Ishikawa (cell line): ENCODE results near the gene TTPAL.

ENCODE experiments used
- CEBPB ChIP-seq: IDR thresholded peaks from 2 replicates; pipeline ENCODE4 v1.6.1; 2012
- CREB1 ChIP-seq: IDR thresholded peaks from 2 replicates; pipeline ENCODE4 v1.6.1; 2012; ENCODE audit warnings: low read depth
- EGR1 ChIP-seq: IDR thresholded peaks from 2 replicates; pipeline ENCODE4 v1.6.1; 2012
- EP300 ChIP-seq: IDR thresholded peaks from 2 replicates; pipeline ENCODE4 v1.6.1; 2012; ENCODE audit warnings: borderline replicate concordance
- FOXM1 ChIP-seq: IDR thresholded peaks from 2 replicates; pipeline ENCODE4 v1.6.1; 2012; ENCODE audit warnings: low read depth, borderline replicate concordance
- MAX ChIP-seq: IDR thresholded peaks from 2 replicates; pipeline ENCODE4 v1.6.1; 2012
- NFIC ChIP-seq: IDR thresholded peaks from 2 replicates; pipeline ENCODE4 v1.6.1; 2012
- RAD21 ChIP-seq: IDR thresholded peaks from 2 replicates; pipeline ENCODE4 v1.6.1; 2012; ENCODE audit warnings: low read depth
- REST ChIP-seq: IDR thresholded peaks from 2 replicates; pipeline ENCODE4 v1.6.1; 2012; ENCODE audit warnings: low read depth, mild to moderate bottlenecking
- TAF1 ChIP-seq: IDR thresholded peaks from 2 replicates; pipeline ENCODE4 v1.6.1; 2012; ENCODE audit warnings: low read depth, mild to moderate bottlenecking
- TCF12 ChIP-seq: IDR thresholded peaks from 2 replicates; pipeline ENCODE4 v1.6.1; 2012; ENCODE audit warnings: low read depth
- TEAD4 ChIP-seq: IDR thresholded peaks from 2 replicates; pipeline ENCODE4 v1.6.1; 2012
- USF1 ChIP-seq: IDR thresholded peaks from 2 replicates; pipeline ENCODE4 v1.6.1; 2012
- YY1 ChIP-seq: IDR thresholded peaks from 2 replicates; pipeline ENCODE4 v1.6.1; 2012; ENCODE audit warnings: low read depth
- ZBTB7A ChIP-seq: IDR thresholded peaks from 2 replicates; pipeline ENCODE4 v1.6.1; 2012; ENCODE audit warnings: low read depth

Gene TTPAL

DNA sequence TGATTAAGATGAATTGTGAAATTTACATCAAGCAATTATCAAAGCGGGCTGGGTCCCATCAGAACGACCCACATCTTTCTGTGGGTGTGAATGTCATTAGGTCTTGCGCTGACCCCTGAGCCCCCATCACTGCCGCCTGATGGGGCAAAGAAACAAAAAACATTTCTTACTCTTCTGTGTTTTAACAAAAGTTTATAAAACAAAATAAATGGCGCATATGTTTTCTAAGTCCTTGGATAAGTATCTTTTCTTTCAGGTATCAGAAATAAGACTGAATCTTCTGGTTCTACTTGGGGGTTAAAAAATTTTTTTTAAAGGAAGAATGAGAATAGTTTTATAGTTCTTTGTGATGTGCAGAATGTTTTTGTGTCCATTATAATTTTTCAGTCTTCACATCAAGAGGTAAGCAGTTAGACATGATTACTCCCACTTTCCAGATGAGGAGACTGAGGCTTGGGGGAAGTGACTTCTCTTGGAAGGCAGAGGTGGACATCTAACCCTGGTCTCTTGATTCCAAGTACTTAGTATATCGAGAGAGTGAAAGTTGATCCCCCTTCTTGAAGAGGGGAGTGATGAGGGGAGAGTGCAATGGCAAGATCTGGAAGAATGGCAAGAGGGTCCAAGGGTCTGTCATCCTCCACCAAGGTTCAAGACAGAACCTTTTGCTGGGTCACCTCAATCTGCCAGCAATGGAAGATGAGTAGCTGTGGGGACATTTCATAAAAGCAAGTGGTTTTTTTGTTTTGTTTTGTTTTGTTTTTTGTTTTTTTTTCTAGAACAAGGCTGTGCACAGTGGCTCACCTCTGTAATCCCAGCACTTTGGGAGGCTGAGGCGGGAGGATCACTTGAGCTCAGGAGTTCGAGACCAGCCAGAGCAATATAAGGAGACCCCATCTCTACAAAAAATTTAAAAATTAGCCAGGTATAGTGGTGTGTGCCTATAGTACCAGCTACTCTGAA, 42.8 kb upstream of the TTPAL start:
- no peak for TF ChIP-seq REST
- TF ChIP-seq TCF12 = no peak
- no peak for TF ChIP-seq FOXM1
- TF ChIP-seq TEAD4 = no peak
- TF ChIP-seq TAF1 = no peak
- TF ChIP-seq YY1 = no peak
- no peak for TF ChIP-seq EGR1
- TF ChIP-seq RAD21 = no peak
- no peak for TF ChIP-seq USF1
- no peak for TF ChIP-seq CREB1
- TF ChIP-seq CEBPB = no peak

DNA sequence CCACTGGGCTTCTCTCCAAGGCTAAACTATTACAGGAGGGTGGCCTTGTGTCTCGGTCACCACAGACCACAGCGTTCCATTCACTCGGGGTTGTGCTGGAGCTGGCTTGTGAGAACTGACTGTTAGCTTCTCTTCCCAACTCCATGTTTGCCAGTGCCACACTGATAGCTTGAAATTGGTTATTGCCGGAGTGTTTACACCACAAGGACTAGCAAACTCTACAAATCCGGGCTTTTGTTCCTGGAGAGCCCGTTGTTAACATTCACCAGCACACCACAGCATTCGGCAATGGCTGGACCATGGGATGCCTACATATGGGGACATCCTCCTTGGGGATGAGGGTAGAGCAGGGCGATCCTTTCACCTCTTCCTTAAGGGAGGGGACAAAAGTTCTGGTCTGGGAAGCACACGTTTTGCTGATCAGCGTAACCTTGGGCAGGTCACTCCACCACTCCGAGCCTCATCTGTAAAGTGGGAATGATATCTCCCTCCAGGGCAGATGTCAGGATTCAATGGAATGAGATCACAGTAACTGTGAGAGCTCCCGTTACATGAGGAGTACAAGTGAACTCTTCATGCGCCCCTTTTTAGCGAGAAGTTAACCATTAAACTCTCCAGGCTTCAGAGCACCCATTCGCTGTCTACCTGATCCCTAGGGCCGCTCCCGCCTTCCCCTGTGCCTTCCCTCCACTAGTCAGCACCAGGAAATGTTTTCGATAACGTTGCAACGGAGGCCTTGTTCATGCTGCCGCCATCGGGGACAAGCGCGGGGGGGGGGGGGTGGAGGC, 41.7 kb upstream of the TTPAL start:
- TF ChIP-seq EGR1 = no peak
- TF ChIP-seq MAX = no peak
- TF ChIP-seq YY1 = no peak
- no peak for TF ChIP-seq NFIC
- no peak for TF ChIP-seq RAD21
- no peak for TF ChIP-seq TAF1
- no peak for TF ChIP-seq CREB1
- TF ChIP-seq FOXM1 = no peak
- TF ChIP-seq TEAD4 = no peak
- TF ChIP-seq USF1 = no peak
- TF ChIP-seq CEBPB = no peak
- no peak for TF ChIP-seq TCF12
- TF ChIP-seq EP300 = no peak
- no peak for TF ChIP-seq ZBTB7A
- TF ChIP-seq REST = no peak

GRCh38 chr20:44435630-44436335, 39.9 kb upstream of the TTPAL start:
- TF ChIP-seq YY1 (no peak), TEAD4 (no peak), RAD21 (no peak), FOXM1 (no peak), CEBPB (no peak), TCF12 (no peak), REST (no peak), ZBTB7A (no peak), NFIC (no peak), EGR1 (no peak), CREB1 (no peak)
